Endothelial cell of umbilical vein (primary cell): ENCODE measurements around the gene ADAP2. TPM values are rescaled to one million over a fixed set of nuclear protein-coding genes. Genes with fewer than 3 reads are reported as not detected.

Experiments used
- BruUV-seq: library from RNA; stranded (reverse); fragments of 400-500 nt; replicated peaks from 2 replicates; lab custom pipeline; 2021; lab: Mats Ljungman, UMichigan
- CTCF ChIA-PET: fragments of 300-600, 350-600 bp; sonication (Branson Sonifier 250); formaldehyde crosslinking; loops from one replicate; lab custom pipeline; 2021; ENCODE audit warnings: antibody characterized with exemption, inconsistent platforms; lab: Charles Lee
- POLR2A ChIA-PET: fragments of 300-600, 350-600 bp; sonication (Branson Sonifier 250); formaldehyde crosslinking; loops from one replicate; lab custom pipeline; 2021; ENCODE audit warnings: antibody characterized with exemption, inconsistent platforms; lab: Charles Lee
- DNase-seq: peaks from one replicate; pipeline ENCODE4 v3.0.0-alpha.2; 2011; ENCODE audit warnings: low read depth, low spot score
- FAIRE-seq: peaks from 2 replicates; lab custom pipeline; 2011; peaks lifted over from hg19 to GRCh38; lab: Jason Lieb, UNC
- H2AFZ ChIP-seq: 2 replicates; pipeline ENCODE4 v1.6.0; 2012; ENCODE audit warnings: low read depth, low read length, control low read depth, inconsistent platforms
- H3K27ac ChIP-seq: 2 replicates; pipeline ENCODE4 v1.5.1; 2011; ENCODE audit warnings: low read depth, mild to moderate bottlenecking, control low read depth, low read length, moderate library complexity; ENCODE audit not compliant: insufficient read depth
- H3K27me3 ChIP-seq, 2 experiments: 2 replicates each; pipeline versions ENCODE4 v1.6.0 to v1.6.1; 2011; ENCODE audit warnings: low read length in 2 of 2, mixed read lengths in 1 of 2; ENCODE audit not compliant: control insufficient read depth in 2 of 2, insufficient read depth in 2 of 2
- H3K36me3 ChIP-seq, 2 experiments: 2 replicates in 1 of 2; 3 replicates in 1 of 2; pipeline ENCODE4 v1.5.1; 2011; ENCODE audit warnings: low read length in 2 of 2, mild to moderate bottlenecking in 1 of 2, moderate library complexity in 1 of 2; ENCODE audit not compliant: control insufficient read depth in 2 of 2, insufficient read depth in 2 of 2; ENCODE audit errors: extremely low read depth in 1 of 2
- H3K4me1 ChIP-seq: 3 replicates; pipeline ENCODE4 v1.5.1; 2011; ENCODE audit warnings: mild to moderate bottlenecking, low read length; ENCODE audit not compliant: control insufficient read depth, insufficient read depth; ENCODE audit errors: extremely low read depth
- H3K4me2 ChIP-seq: 2 replicates; pipeline ENCODE4 v1.6.1; 2011; ENCODE audit warnings: low read length, control low read depth, mixed read lengths; ENCODE audit not compliant: insufficient read depth
- H3K4me3 ChIP-seq, 3 experiments: fragments of 200-600 bp in 1 of 3; sonication (generic), shearing (Covaris generic) in 1 of 3; replicated peaks in 1 of 3; 2 replicates each; pipeline ENCODE4 v1.5.1; 2011 to 2016; ENCODE audit warnings: control low read depth in 3 of 3, low read length in 3 of 3, mild to moderate bottlenecking in 2 of 3, inconsistent platforms in 1 of 3, low read depth in 1 of 3, moderate library complexity in 1 of 3; ENCODE audit not compliant: insufficient read depth in 1 of 3
- H3K79me2 ChIP-seq: 2 replicates; pipeline ENCODE4 v1.6.0; 2012; ENCODE audit warnings: low read length, inconsistent platforms; ENCODE audit not compliant: control insufficient read depth, insufficient read depth
- H3K9ac ChIP-seq: replicated peaks from 2 replicates; pipeline ENCODE3; 2011; ENCODE audit warnings: low read length, control low read depth; ENCODE audit not compliant: insufficient read depth; ENCODE audit errors: extremely low read depth
- H3K9me1 ChIP-seq: replicated peaks from 3 replicates; pipeline ENCODE4 v1.6.0; 2011; ENCODE audit warnings: mild to moderate bottlenecking, low read length; ENCODE audit not compliant: control insufficient read depth, insufficient read depth; ENCODE audit errors: extremely low read depth
- H3K9me3 ChIP-seq: replicated peaks from 2 replicates; pipeline ENCODE4 v1.5.1; 2012; ENCODE audit warnings: low read length, inconsistent platforms; ENCODE audit not compliant: control insufficient read depth, insufficient read depth
- H4K20me1 ChIP-seq: replicated peaks from 2 replicates; pipeline ENCODE3; 2011; ENCODE audit warnings: mild to moderate bottlenecking, low read length; ENCODE audit not compliant: control insufficient read depth, insufficient read depth; ENCODE audit errors: extremely low read depth
- EZH2 ChIP-seq: IDR thresholded peaks from 2 replicates; pipeline ENCODE4 v1.6.1; 2012; ENCODE audit warnings: borderline replicate concordance, low read depth, mild to moderate bottlenecking, moderate library complexity, low read length, inconsistent platforms; ENCODE audit not compliant: severe bottlenecking
- FOS ChIP-seq: IDR thresholded peaks from 2 replicates; pipeline ENCODE4 v1.6.1; 2011; ENCODE audit warnings: mild to moderate bottlenecking, low read length, moderate library complexity, borderline replicate concordance; ENCODE audit not compliant: insufficient read depth
- GATA2 ChIP-seq: IDR thresholded peaks from 2 replicates; pipeline ENCODE4 v1.7.0; 2011; ENCODE audit warnings: low read depth, mild to moderate bottlenecking, moderate library complexity, mixed read lengths, low read length; ENCODE audit not compliant: insufficient read length, insufficient read depth
- JUN ChIP-seq: IDR thresholded peaks from 2 replicates; pipeline ENCODE4 v1.6.1; 2011; ENCODE audit warnings: borderline replicate concordance, low read depth; ENCODE audit not compliant: insufficient read length, insufficient read depth
- MYC ChIP-seq: IDR thresholded peaks from one replicate; pipeline ENCODE4 v1.6.1; 2011; ENCODE audit warnings: mild to moderate bottlenecking, low read depth, low read length
- POLR2A ChIP-seq: IDR thresholded peaks from 2 replicates; pipeline ENCODE4 v1.6.1; 2012; ENCODE audit warnings: low read depth, mild to moderate bottlenecking, control low read depth, low read length
- POLR2AphosphoS5 ChIP-seq: IDR thresholded peaks from 2 replicates; pipeline ENCODE4 v1.6.1; 2012; ENCODE audit warnings: low read depth, mild to moderate bottlenecking, control low read depth, low read length, moderate library complexity; ENCODE audit not compliant: insufficient read depth
- dilution Hi-C: fragments of 300-500 bp; cut with MboI; formaldehyde crosslinking; loops from one replicate; pipeline ENCODE4 v1.15.0; 2019; ENCODE audit warnings: low sequenced_read_pairs; ENCODE audit not compliant: extremely low pct_ligation_motif_present
- intact Hi-C: fragments of 100-400 bp; cut with micrococcal nuclease; formaldehyde crosslinking; loops from one replicate; pipeline ENCODE4 v1.10.0; 2022
- polyA plus RNA-seq, 4 experiments: library from polyadenylated mRNA; depleted of rRNA in 3 of 4; stranded (reverse) in 3 of 4; unstranded in 1 of 4; fragments of >200 nt; gene quantifications; 2 replicates each; pipeline versions ENCODE4 v1.2.1 to v1.2.3, GENCODE V29; 2011 to 2012; ENCODE audit warnings: missing spikeins in 1 of 4
- total RNA-seq: library from RNA; stranded (reverse); gene quantifications from 2 replicates; pipeline ENCODE4 v1.2.3, GENCODE V29; 2021
- TF ChIP-seq, protein P1 (sequence below), 2 donors: IDR thresholded peaks; 1 replicate in 1 of 2; 2 replicates in 1 of 2; pipeline ENCODE4 v1.5.1; 2011; ENCODE audit warnings: low read length in 2 of 2, mild to moderate bottlenecking in 2 of 2, moderate library complexity in 2 of 2, control low read depth in 1 of 2, inconsistent platforms in 1 of 2, low read depth in 1 of 2; ENCODE audit not compliant: insufficient read depth in 1 of 2; ENCODE audit errors: extremely low read depth in 1 of 2
- TF ChIP-seq, protein P2 (sequence below): IDR thresholded peaks from 2 replicates; pipeline ENCODE4 v1.6.1; 2011; ENCODE audit not compliant: insufficient read depth, insufficient read length

The ADAP2 gene
- total and polyA plus RNA-seq, 2 donors (not counting 3 experiments of a cell fraction or from before 2014, with no cell fraction given): 0.28 to 1.0 TPM

DNA sequence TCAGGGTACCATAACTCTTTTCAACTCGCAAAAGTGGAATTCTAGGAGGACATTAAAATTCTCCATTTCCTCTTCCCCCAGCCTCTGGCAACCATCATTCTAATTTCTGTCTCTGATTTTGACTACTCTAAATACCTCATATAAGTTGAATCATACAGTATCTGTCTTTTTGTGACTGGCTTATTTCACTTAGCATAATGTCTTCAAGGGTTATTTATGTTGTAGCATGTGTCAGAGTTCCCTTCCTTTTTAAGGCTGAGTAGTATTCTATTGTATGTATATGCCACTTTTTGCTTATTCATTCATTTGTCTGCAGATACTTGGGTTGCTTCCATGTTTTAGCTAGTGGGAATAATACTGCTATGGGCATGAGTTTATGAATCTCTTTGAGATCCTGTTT is 61.1 kb downstream of the ADAP2 start:
- H3K9ac ChIP-seq: no peak overlapping the region
- POLR2A ChIA-PET: no interaction called here
- no peak overlapping the region for H3K4me3 ChIP-seq
- H3K9me1 ChIP-seq: no peaks in the 10 kb centered on the region
- DNase-seq (no peak), FAIRE-seq (no peak)
- intact Hi-C loops (no loop called here), dilution Hi-C loops (no loop called here)
- H4K20me1 ChIP-seq: no peaks in the 10 kb centered on the region
- H3K27me3 ChIP-seq: no peaks in the 10 kb centered on the region
- H2AFZ ChIP-seq: no peak overlapping the region
- TF ChIP-seq FOS (no peak), GATA2 (no peak), JUN (no peak), POLR2A (no peak), EZH2 (no peak), MYC (no peak), POLR2AphosphoS5 (no peak)
- TF ChIP-seq, protein P1, sequence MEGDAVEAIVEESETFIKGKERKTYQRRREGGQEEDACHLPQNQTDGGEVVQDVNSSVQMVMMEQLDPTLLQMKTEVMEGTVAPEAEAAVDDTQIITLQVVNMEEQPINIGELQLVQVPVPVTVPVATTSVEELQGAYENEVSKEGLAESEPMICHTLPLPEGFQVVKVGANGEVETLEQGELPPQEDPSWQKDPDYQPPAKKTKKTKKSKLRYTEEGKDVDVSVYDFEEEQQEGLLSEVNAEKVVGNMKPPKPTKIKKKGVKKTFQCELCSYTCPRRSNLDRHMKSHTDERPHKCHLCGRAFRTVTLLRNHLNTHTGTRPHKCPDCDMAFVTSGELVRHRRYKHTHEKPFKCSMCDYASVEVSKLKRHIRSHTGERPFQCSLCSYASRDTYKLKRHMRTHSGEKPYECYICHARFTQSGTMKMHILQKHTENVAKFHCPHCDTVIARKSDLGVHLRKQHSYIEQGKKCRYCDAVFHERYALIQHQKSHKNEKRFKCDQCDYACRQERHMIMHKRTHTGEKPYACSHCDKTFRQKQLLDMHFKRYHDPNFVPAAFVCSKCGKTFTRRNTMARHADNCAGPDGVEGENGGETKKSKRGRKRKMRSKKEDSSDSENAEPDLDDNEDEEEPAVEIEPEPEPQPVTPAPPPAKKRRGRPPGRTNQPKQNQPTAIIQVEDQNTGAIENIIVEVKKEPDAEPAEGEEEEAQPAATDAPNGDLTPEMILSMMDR (IDR thresholded peaks at IDR 0.05; ENCODE audit: extremely low read depth in 1 of 2, insufficient read depth in 1 of 2, low read depth in 1 of 2, low read length in 2 of 2): no peak
- TF ChIP-seq, protein P2, sequence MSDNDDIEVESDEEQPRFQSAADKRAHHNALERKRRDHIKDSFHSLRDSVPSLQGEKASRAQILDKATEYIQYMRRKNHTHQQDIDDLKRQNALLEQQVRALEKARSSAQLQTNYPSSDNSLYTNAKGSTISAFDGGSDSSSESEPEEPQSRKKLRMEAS: no peak
- no peaks in the 10 kb centered on the region for H3K4me1 ChIP-seq
- CTCF ChIA-PET: no interaction called here
- no peaks in the 10 kb centered on the region for H3K9me3 ChIP-seq
- no TSS peak for BruUV-seq
- H3K36me3 ChIP-seq: peaks cover 0 to 5% of the 10 kb centered on the region in 2 experiments
- H3K4me2 ChIP-seq: no peak overlapping the region
- H3K27ac ChIP-seq: no peak overlapping the region
- H3K79me2 ChIP-seq: no peaks in the 10 kb centered on the region
